ENCODE measurements around the gene CDC5L.

DNA sequence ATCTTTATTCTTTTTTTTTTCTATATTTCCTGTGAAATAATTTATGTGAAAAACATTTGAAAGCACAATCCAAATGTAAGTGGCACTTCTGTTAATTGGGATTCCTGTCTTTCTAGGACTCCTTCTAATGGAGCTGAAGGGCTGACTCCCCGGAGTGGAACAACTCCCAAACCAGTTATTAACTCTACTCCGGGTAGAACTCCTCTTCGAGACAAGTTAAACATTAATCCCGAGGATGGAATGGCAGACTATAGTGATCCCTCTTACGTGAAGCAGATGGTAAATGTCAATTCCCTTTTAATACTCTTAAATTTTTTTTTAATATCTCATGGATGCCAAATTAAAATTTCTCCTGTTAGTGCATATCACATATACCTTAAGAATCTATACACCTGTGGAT, 35.0 kb downstream of the CDC5L start:
- TF ChIP-seq, protein P1, sequence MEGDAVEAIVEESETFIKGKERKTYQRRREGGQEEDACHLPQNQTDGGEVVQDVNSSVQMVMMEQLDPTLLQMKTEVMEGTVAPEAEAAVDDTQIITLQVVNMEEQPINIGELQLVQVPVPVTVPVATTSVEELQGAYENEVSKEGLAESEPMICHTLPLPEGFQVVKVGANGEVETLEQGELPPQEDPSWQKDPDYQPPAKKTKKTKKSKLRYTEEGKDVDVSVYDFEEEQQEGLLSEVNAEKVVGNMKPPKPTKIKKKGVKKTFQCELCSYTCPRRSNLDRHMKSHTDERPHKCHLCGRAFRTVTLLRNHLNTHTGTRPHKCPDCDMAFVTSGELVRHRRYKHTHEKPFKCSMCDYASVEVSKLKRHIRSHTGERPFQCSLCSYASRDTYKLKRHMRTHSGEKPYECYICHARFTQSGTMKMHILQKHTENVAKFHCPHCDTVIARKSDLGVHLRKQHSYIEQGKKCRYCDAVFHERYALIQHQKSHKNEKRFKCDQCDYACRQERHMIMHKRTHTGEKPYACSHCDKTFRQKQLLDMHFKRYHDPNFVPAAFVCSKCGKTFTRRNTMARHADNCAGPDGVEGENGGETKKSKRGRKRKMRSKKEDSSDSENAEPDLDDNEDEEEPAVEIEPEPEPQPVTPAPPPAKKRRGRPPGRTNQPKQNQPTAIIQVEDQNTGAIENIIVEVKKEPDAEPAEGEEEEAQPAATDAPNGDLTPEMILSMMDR (IDR thresholded peaks at IDR 0.05) = no peak
- TF ChIP-seq POLR2A (IDR thresholded peaks at IDR 0.05) (no peak), EP300 (IDR thresholded peaks at IDR 0.05) (no peak)

Data from tibial nerve (tissue), 4 donors.